Epithelial cell of proximal tubule (primary cell): Measurements from ENCODE around the gene C1orf50. TPM values are rescaled to one million over a fixed set of nuclear protein-coding genes. Genes with fewer than 3 reads are reported as not detected.

Source experiments
- DNase-seq: peaks from one replicate; pipeline ENCODE4 v3.0.0-alpha.2; 2011; ENCODE audit warnings: low read depth
- H3K4me3 ChIP-seq: 2 replicates; pipeline ENCODE4 v1.5.1; 2011; ENCODE audit warnings: low read depth, mild to moderate bottlenecking, low read length
- CTCF ChIP-seq: conservative IDR thresholded peaks from 2 replicates; pipeline ENCODE4 v1.5.1; 2012; ENCODE audit warnings: low read depth, mild to moderate bottlenecking, low read length
- total RNA-seq: library from RNA; depleted of rRNA; stranded (reverse); fragments of >200 nt; gene quantifications from 2 replicates; pipeline ENCODE4 v1.2.3, GENCODE V29; 2015

C1orf50 gene
- total RNA-seq, 1 donor from 2014 or later: 7.8 TPM

DNA sequence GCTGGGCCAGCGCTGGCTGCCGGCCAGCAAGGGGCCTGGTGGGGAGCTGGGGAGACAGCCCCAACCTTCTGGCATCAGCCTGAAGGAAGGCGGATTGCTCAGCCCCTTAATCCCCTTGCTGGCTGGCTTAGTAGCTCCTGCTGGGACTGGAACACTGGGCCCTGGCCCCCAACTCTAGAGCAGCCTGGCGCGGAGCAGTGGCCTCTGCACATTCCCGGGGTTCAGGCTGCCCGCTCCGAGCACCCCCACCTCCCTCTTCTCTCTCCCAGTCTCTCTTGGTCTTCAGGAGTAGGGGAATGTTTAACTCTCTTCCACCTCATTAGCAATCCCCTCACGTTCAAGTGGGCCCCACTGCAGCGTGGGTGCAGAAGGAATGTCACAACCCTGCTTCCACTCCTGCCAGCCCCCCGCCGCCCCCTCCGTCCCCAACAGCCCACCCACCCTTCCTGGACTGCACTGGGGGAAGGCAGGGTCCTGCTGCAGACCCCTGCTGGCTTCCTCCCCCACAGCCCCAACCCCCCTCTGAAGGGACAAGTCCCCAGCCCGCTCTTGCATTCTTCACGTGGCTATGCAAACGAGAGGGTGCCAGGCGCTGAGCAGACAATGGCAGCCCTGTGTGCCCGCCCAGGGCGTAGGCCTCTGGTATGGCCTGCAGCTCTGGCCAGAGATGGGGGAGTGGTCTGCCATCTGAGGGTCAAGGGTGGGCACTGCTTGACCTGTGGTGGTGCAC is 26.0 kb upstream of the C1orf50 start:
- no peak for DNase-seq
- H3K4me3 ChIP-seq: no peak overlapping the region
- TF ChIP-seq CTCF: no peak

DNA sequence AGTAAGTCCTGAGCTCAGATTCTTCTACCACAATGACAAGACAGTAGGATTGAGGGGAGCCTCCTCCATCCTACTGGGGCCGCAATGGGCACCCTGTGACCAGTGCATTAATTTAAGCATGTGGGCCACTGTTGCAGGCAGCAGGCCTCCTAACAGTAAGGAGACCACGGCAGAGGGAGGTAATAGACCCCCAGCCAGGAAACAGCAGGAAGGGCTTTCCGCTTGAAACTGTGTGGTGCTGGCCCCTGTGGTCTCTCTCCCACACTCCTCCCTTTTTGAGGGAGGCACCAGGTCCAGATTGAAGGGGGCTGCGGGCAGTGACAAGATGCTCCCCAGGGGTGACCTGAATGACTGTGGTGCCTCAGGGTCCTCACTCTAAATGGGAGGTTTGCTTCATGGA is 25.3 kb upstream of the C1orf50 start:
- DNase-seq: no peak
- TF ChIP-seq CTCF: no peak
- H3K4me3 ChIP-seq: no peak overlapping the region

- H3K4me3 ChIP-seq: no peak overlapping the region
- DNase-seq: no peak
- TF ChIP-seq CTCF: no peak
These were observed 24.9 kb upstream of the C1orf50 start for GRCh38 chr1:42742141-42742540.

DNA sequence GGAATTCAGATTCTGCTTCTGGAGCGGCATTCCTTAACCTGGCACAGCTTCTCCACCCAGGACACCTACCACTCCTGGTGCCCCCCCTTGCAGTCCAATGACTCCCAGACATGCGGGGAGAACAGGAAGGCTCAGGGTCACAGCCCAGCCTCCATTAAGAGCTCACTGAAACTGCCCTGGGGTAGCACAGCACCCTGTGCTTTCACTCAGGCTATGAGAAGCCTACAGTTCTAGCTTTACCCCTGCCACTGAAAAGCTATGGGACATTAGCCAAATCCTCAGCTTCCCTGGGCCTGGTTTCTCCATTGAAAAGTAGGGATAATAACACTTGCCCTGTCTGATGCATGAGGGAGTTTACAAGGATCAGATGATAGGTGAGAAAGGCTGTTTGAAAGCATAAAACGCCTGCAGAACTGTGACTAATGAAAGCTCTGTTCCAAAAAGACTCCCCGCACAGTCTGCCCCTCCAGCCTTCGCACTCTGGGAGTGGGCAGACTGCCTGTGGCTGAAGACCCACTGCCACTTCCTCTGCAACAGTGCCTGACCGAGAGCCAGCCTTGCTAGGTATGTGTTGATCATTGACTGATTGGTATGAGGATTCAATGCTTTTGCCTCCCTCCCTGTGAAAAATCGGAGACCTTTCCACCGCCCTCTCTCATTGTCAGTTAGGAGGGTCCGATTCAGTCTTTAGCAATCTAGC is 24.3 kb upstream of the C1orf50 start:
- TF ChIP-seq CTCF: no peak
- no peak for DNase-seq
- no peak overlapping the region for H3K4me3 ChIP-seq

GRCh38 chr1:42743317-42744147 is 23.5 kb upstream of the C1orf50 start:
- no peak for TF ChIP-seq CTCF
- no peak overlapping the region for H3K4me3 ChIP-seq
- no peak for DNase-seq

DNA sequence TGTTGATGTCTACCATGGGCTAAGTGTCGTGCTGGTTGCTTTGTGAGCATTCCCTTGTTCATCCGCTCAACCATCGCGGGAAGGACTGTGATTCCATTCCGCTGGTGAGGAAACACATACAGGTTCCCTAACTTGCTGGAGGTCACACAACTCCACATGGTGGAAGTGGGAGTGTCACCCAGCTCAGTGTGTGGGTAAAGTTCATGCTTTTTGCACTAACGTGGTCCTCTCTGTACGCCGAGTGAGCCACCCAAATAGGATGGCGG is 23.0 kb upstream of the C1orf50 start:
- TF ChIP-seq CTCF: no peak
- DNase-seq: no peak
- H3K4me3 ChIP-seq: no peak overlapping the region
